ENCODE measurements around the gene WASHC2C.
"Not testable (repeated sequence)": the region's sequence is repeated elsewhere in the genome, so short reads cannot be mapped to it uniquely, and the experiment has no call there.

Gene WASHC2C, protein sequence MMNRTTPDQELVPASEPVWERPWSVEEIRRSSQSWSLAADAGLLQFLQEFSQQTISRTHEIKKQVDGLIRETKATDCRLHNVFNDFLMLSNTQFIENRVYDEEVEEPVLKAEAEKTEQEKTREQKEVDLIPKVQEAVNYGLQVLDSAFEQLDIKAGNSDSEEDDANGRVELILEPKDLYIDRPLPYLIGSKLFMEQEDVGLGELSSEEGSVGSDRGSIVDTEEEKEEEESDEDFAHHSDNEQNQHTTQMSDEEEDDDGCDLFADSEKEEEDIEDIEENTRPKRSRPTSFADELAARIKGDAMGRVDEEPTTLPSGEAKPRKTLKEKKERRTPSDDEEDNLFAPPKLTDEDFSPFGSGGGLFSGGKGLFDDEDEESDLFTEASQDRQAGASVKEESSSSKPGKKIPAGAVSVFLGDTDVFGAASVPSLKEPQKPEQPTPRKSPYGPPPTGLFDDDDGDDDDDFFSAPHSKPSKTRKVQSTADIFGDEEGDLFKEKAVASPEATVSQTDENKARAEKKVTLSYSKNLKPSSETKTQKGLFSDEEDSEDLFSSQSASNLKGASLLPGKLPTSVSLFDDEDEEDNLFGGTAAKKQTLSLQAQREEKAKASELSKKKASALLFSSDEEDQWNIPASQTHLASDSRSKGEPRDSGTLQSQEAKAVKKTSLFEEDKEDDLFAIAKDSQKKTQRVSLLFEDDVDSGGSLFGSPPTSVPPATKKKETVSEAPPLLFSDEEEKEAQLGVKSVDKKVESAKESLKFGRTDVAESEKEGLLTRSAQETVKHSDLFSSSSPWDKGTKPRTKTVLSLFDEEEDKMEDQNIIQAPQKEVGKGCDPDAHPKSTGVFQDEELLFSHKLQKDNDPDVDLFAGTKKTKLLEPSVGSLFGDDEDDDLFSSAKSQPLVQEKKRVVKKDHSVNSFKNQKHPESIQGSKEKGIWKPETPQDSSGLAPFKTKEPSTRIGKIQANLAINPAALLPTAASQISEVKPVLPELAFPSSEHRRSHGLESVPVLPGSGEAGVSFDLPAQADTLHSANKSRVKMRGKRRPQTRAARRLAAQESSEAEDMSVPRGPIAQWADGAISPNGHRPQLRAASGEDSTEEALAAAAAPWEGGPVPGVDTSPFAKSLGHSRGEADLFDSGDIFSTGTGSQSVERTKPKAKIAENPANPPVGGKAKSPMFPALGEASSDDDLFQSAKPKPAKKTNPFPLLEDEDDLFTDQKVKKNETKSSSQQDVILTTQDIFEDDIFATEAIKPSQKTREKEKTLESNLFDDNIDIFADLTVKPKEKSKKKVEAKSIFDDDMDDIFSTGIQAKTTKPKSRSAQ (N-terminal part only)

DNA sequence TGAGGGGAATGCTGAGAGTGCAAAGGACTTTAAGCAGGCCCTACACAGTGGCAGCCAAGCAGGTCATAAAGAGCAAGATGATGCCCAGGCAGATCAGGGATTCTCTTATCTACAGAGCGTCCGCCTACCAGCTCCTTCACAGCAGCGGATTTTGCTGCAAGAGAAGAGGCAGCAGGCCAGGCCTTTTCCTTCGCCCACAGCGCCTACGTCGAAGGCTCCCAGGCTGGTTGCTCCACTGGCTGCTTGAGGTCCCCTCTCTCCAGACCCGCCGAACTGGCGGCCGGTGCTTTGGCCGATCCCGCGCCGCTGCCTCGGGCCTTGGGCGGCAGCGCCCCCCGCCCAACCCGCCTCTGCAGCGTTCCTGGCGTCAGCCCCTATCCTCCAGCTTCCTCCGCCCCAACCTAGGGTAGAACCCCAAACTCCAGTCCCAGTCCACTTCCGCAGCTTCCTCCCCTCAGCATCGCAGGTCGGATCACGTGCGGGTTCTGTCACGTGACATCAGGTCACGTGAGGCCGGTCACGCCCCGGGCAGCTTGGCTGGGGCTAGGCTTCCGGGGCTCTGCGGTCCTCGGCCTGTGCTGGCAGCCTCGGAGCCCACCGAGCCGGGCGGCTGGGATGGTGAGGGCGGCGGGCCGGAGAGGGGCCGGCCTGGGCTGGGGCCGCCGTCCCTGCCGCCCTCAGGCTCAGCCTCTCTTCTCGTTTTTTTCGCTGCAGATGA lies at the start of gene WASHC2C:
Gene WASHC2C, plus strand, starts transcription at position 564 of the 718 bp plus-strand sequence. Its CDS starts 52 bp downstream, at position 616.
- peak; percentile 37 for DNase-seq

DNA sequence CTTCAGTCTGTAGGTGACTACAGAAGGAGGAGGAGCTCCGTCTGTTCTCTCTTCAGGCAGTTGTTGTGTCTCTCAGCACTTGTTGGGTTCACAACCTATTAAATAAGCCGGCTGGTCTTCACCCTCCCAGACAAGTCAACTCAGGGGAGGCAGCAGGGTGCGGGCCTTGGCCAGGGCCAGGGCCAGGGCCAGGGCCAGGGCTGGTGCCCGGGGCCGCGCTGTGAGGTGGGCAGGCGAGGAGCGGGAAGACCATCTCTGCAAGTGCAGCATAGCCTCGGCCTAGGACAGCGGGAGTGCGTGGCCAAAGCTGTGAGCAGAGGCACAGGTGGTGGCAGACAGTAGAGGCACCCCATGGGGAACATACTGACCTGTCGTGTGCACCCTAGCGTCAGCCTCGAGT lies 48.6 kb upstream of the WASHC2C start:
- not testable (repeated sequence) for DNase-seq

DNA sequence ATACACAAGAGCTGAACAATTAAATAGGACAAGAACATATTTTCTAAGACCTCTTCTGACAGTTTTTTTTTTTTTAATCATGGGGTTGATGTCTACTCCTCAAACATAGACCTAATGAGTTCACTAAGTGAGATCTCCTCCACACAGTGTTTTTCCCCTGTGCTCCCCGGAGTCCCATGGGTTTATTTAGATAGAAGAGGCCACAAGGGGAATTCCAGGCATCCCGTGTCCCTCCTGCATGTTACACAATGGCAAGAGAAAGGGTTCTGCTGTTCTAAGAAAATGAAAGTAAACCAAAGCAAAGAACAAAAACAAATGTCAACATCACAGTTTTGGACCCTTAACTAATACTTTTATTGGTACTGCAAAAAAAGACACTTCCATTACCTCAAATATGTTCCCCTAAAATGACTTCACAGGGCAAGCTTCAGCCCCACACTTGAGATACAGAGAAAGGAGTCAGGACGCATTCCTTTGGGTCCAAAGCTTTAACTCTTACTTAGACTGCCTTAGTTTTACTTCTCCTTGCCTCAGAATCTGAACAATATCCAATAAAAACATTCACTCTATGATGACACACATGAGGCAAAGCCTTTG lies 16.8 kb upstream of the WASHC2C start:
- DNase-seq, result not testable (repeated sequence)

DNA sequence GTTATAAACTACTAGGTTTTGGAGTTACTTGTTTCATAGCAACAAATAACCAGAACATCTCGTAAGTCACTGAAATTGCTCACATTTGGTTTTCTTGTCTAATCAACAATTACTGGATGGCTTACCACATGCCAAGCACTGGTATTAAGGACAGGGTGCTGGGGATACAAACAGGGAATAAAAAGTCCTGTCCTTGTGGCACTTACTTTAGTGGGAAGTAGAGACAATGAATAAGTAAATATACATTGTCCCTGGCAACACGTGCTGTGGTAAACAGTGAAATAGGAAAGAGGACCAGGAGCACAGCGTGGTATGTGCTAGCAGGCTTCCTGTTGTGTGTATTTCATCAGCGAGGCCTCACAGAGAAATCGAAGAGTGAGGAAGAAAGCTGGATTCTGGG lies 15.8 kb upstream of the WASHC2C start:
- not testable (repeated sequence) for DNase-seq

DNA sequence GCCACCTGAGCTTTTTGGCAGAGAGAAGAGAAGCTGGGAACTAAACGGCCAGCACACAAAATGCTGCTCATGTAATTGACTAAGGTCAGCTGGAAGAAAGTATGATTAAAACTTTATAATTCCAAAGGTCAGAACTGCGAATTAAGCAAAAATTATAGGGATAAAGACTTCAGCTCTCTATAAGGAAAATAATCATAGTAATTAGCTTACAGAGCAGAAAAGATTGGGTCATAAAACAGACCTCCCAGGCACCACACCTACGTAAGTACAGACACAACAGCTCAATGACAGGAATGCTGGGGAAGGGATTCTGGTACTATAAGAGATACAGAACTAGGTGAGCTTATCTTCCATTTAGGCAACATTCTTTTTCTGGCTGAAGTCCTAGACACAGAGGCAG lies 10.0 kb upstream of the WASHC2C start:
- not testable (repeated sequence) for DNase-seq

DNA sequence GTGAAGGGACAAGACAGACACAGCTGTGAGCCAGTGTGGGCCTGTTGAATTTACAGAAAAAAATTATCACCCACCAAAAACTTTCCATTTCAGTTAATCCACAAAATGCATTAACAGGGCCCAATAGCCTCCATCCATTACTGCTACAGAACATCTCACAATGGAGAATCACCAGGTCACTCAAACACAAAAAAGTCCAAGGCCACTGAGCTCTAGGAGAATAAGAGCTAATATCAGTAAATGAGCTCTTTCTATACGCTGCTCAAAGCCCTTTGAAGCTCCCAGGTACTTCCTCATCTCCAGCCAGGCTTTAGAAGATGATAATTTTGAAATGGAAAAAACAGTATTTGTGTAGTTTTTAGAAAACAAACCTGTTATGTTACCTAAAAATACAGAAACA lies 9.4 kb upstream of the WASHC2C start:
- DNase-seq, result not testable (repeated sequence)

DNA sequence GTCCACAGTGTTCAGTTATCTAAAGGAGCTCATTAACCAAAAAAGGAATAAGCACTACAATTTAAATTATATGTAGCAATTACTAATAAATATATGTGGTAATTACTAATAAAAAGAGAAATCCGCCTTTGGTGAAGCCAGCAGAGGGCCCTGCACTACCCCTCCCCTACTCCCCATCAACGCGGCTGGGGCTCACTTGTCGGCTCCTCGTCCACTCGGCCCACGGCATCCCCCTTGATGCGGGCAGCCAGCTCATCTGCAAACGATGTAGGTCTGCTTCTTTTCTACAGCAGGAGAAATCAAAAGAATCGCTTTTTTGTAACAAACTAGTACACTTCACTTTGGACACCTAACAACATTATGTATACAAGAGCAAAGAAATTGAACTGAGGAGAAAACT lies 5.6 kb upstream of the WASHC2C start:
- not testable (repeated sequence) for DNase-seq

DNA sequence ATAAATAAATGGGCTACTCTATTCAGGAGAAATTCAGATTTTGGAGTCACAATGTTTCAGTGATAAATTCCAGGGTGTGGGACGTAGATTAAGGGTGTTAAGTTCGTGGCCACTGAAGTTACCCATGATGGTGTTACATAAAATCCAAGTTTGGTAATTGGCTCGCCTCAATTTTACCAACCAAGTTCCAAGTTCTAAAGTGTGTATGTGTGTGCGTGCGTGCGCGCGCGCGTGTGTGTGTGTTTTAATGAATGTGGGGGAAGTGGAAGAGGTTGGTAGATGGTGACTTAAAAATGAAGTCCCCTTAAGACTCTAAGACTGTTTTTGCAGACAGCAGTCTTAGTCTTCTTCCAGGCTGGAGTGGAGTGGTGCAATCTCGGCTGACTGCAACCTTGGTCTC lies 3.2 kb upstream of the WASHC2C start:
- DNase-seq, result not testable (repeated sequence)

DNA sequence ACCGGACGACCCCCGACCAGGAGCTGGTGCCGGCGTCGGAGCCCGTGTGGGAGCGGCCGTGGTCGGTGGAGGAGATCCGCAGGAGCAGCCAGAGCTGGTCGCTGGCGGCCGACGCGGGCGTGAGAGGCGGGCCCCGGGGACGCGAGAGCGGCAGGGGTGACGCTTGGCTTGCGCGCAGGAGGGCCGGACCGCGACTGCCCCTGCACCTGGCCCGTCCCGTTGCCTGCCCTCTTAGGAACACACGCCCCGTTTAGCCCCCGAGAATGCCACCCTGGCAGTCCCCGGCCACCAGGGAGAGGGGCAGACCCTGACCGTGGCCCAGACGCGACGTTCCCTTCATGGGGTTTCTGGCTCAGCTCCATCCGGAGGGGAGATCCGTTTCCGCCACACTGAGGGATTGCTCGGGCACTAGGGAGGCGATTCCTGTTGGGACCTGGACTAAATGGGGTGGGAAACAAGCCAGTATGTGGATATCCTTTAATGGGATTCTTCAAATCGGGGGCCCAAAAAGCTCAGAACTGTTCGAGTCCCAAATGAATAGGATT lies 427 bp downstream of the WASHC2C start:
- not testable (repeated sequence) for DNase-seq

DNA sequence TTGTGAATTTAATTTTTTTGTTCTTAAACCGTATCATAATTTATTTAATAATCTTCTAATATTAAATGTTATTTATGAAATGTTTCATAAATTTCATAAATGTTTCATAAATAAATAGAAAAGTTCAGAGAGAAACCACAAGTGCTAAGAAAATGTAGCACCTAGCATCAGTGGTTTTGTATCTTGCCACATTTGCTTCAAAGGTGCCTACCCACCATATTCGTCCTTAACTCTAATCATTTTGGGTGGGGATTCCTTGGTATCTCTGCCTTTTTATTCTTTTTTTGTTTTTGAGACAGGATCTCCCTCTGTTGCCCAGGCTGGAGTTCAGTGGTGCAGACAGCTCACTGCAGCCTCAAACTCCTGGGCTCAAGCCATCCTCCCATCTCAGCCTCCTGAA lies 7.4 kb downstream of the WASHC2C start:
- DNase-seq, result not testable (repeated sequence)

DNA sequence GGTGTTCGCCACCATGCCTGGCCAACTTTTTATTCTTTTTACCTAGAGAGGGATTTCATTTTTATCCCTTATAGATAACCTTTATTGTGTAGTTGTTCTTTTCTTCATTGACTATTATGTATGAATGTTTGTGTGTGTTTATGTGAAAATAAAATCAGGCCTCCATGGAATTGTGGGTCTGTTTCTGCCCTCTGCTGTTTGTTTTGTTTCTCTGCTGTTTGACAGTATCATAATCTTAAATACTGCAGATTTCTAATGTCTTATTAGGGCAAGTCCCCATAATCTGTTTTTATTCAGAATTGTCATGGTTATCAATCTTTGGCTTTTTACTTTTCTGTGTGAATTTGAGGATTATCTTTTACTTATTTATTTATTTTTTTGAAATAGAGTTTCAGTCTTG lies 7.8 kb downstream of the WASHC2C start:
- not testable (repeated sequence) for DNase-seq

DNA sequence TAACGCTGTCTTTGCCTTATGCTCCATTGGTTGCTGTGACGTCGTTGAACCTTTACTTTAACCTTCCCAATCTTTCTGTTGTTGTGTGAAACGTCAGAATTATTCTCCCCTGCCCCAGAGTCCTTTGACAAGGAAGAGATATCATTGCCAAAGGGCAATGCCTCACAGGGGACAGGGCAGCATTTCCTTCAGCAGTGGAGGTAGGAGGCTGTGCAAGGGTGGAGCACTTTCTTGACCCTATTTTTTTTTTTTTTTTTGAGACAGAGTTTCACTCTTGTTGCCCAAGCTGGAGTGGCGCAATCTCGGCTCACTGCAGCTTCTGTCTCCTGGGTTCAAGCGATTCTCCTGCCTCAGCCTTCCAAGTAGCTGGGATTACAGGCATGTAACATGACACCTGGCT lies 14.5 kb downstream of the WASHC2C start:
- DNase-seq, result not testable (repeated sequence)

DNA sequence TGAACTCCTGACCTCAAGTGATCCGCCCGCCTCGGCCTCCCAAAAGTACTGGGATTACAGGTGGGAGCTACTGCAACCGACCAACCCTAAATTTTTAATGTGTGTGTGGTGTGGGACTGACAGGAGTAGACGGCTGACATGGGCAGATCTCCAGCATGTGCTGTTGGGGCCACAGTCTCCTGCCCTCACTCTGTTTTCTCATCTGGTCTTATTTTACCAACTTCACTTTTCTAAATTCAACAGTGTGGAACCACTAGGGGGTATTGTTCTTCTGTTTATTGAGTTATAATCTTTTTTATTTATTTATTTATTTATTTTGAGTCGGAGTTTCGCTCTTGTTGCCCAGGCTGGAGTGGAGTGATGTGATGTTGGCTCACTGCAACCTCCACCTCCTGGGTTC lies 14.9 kb downstream of the WASHC2C start:
- not testable (repeated sequence) for DNase-seq

DNA sequence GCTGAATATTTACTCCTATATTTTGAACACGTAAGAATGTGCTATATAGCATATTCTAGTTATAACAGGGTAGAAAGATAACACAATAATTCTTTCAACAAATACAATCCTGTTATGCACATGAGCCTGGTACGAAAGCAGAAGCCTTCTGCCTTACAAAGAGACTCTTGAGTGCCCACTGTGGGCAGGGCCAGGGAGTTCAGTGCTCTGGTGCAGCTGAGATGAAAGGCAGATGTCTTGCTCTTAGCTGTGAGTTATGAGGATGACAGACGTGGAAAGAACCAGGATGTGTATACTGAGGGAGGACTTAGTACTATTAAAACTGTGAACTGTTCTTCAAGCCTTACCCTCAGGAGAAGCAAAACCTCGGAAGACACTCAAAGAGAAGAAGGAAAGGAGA lies 24.1 kb downstream of the WASHC2C start:
- not testable (repeated sequence) for DNase-seq

DNA sequence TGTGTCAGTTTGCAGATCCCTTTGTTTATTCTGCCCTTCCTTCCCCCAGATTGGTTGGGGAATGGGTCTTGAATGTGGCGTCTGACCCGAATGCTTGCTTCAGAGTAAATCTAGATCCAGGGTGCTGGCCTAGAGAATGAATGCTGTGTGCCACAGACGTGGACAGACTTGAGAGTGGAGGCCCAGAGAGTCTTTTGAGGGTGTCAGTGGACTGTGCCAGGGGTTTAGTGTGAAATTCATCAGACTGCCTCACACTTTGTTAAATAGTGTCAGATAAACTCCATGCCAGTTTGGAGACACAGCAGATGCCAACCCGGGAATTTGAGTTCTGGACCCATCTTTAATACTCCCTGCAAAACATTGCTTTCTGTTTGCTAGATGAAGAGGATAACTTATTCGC lies 25.1 kb downstream of the WASHC2C start:
- DNase-seq, result not testable (repeated sequence)

DNA sequence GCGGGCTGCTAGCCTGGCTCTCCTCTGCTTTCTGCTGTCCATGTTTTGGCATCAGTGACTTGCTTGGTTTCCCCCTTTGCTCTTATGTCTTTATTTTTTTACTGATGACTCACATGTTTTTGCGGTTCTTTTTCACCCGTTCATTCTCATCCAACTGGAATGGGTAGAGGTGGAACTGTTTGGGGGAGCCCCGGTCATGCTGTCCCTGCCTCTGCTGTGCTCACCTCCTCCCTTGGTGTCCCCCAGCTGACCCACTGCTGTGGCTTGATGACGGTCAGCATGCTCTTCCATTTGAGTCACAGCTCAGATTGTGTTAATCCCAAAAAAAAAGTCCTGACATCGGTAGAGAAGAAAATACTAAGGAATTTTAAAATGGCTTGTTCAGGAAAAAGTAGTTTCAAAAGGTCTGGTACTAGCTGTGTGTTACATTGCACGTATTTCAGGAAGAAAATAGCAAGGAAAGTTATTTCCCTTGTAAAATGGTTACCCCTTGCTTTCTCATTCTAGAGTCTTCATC lies 27.0 kb downstream of the WASHC2C start:
- not testable (repeated sequence) for DNase-seq

DNA sequence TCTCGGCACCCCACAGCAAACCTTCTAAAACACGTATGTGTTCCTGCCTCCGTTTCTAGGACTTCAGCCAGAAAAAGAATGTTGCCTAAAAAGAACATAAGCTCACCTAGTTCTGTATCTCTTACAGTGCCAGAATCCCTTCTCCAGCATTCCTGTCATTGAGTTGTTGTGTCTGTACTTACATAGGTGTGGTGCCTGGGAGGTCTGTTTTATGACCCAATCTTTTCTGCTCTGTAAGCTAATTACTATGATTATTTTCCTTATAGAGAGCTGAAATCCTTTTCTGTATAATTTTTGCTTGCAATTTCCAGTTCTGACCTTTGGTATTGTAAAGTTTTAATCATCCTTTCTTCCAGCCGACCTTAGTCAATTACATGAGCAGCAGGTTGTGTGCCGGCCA lies 28.0 kb downstream of the WASHC2C start:
- not testable (repeated sequence) for DNase-seq

DNA sequence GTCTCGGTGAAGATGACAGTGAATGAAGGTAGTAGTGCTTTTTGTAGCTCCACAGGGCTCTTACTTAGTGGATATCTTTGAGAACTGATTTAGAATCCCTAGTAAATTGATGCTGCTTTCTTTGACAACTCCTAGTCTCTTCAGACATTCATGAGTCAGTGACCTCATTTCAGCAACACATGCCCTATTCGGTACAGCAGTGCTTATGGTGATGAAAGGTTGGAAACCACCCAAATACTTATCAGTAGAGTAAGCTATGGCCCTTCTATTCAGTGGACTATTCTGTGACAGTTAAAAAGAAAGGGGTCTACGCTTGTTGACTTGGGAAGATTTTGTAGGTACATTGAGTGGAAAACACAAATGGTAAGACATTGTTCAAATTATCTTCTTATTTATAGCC lies 29.0 kb downstream of the WASHC2C start:
- not testable (repeated sequence) for DNase-seq

DNA sequence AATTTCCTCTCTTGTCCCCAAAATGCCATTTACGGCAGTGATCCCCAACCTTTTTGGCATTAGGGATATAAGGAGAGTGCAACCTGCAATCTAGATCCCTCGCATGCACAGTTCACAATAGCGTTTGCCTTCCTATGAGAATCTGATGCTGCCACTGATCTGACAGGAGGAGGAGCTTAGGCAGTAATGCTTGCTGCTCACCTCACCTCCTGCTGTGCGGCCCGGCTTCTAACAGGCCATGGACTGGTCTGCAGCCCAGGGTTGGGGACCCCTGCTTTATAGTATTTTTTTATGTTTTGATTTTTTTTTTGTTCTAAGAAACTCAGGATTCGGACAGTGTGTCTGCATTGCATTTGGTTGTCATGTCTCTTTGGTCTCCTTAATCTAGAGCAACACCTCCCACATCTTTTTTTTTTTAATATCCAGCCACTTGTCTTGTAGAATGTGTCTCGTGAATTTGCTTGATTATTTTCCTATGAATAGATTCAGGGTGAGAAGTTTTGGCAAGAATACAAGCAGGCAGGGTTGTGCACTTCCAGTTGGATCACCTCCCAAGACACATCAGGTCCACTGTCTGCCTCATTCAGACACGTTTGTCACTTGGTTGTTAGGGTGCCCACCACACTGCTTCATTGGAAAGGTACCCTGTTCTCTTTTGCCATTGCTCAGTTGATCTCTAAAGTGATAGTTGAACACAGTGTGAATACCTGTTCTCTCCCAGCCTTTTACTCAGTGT lies 30.8 kb downstream of the WASHC2C start:
- DNase-seq, result not testable (repeated sequence)

DNA sequence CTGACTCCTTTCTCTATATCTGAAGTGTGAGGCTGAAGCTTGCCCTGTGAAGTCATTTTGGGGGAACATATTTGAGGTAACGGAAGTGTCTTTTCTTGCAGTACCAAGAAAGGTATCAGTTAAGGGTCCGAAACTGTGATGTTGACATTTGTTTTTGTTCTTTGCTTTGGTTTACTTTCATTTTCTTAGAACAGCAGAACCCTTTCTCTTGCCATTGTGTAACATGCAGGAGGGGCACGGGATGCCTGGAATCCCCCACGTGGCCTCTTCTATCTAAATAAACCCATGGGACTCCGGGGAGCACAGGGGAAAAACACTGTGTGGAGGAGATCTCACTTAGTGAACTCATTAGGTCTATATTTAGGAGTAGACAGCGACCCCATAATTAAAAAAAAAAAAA lies 34.6 kb downstream of the WASHC2C start:
- DNase-seq, result not testable (repeated sequence)
